Pancreas (tissue), 10 donors: ENCODE results near the gene TRPC4AP. TPM values are rescaled to one million over a fixed set of nuclear protein-coding genes. Genes with fewer than 3 reads are reported as not detected.

Source experiments
- ATAC-seq, 4 donors: fragments of 200-7000 bp; cut with Tn5 transposase; one replicate each; pipeline versions ENCODE4 v1.8.0 to v1.9.1; 2020; ENCODE audit warnings: mild to moderate bottlenecking in 4 of 4, moderate library complexity in 4 of 4
- DNase-seq, 6 donors: peaks; one replicate each; pipeline ENCODE4 v3.0.0-alpha.2; 2020
- FAIRE-seq: peaks from 2 replicates; lab custom pipeline; 2012; peaks lifted over from hg19 to GRCh38; lab: Jason Lieb, UNC
- H3K27ac ChIP-seq, 4 donors: fragments of 200-600 bp; sonication (generic); 1 replicate in 3 of 4; 2 replicates in 1 of 4; pipeline versions ENCODE4 v1.5.0 to v1.8.0; 2020
- H3K27me3 ChIP-seq, 4 donors: fragments of 200-600 bp; one replicate each; pipeline ENCODE4 v1.8.0; 2021
- H3K36me3 ChIP-seq, 3 donors: fragments of 200-600 bp; sonication (generic) in 1 of 3; one replicate each; pipeline versions ENCODE4 v1.5.0 to v1.8.0; 2020 to 2021
- H3K4me1 ChIP-seq, 3 donors: fragments of 200-600 bp; one replicate each; pipeline ENCODE4 v1.8.0; 2021
- H3K4me3 ChIP-seq, 4 donors: fragments of 200-600 bp; sonication (generic) in 2 of 4; one replicate each; pipeline versions ENCODE4 v1.5.0 to v1.8.0; 2020 to 2021
- H3K9me3 ChIP-seq, 4 donors: fragments of 200-600 bp; one replicate each; pipeline ENCODE4 v1.8.0; 2021
- WGBS, 2 donors: extraction: QIAGEN DNeasy Blood & Tissue Kit; methylation state at CpG; one replicate each; pipeline ENCODE4 v1.1.7; 2013; 5-methylcytosine and 5-hydroxymethylcytosine counted together
- intact Hi-C, 3 donors: fragments of 100-400 bp; cut with DNase I; formaldehyde crosslinking; loops; one replicate each; pipeline versions ENCODE4 v1.11.1 to v1.14.2; 2022
- polyA plus RNA-seq, 2 donors: library from polyadenylated mRNA; stranded (reverse); fragments of 200-250 nt; gene quantifications; one replicate each; pipeline ENCODE4 v1.2.3, GENCODE V29; 2013
- total RNA-seq, 6 donors: library from RNA; stranded (reverse); fragmentation: NEBNext Ultra II Directional in 4 of 6; extraction: Animal tissue kit (Norgen Biotek cat#: 25700) in 4 of 6; gene quantifications; one replicate each; pipeline versions ENCODE4 v1.2.1 to v1.2.4, GENCODE V29; 2021 to 2023
- TF ChIP-seq, protein P1 (sequence below), 4 donors: fragments of 200-600 bp; sonication (generic) in 3 of 4; IDR thresholded peaks; one replicate each; pipeline versions ENCODE4 v1.5.0 to v1.8.0; 2021; ENCODE audit warnings: antibody characterized with exemption in 4 of 4
- donor health status: healthy with polysubstance abuse.
- donor health status: DM: no; HTN: no; CAD: no; lungs with moderate emphysema.
- donor health status: DM: no; HTN: no; CAD: no.
- donor health status: control.
- donor health status: control.
- donor health status: Bipolar disorder and iron deficiency.
- donor health status: DM: yes; HTN: yes; CAD: no.
- donor health status: DM: no; HTN: no; CAD: no.
- donor health status: DM: no; HTN: no; CAD: no.
- donor health status: DM: yes; HTN: yes; CAD: no.

TRPC4AP gene
- total and polyA plus RNA-seq, 8 donors = 30.7 to 43.1 (median 34.0) TPM

DNA sequence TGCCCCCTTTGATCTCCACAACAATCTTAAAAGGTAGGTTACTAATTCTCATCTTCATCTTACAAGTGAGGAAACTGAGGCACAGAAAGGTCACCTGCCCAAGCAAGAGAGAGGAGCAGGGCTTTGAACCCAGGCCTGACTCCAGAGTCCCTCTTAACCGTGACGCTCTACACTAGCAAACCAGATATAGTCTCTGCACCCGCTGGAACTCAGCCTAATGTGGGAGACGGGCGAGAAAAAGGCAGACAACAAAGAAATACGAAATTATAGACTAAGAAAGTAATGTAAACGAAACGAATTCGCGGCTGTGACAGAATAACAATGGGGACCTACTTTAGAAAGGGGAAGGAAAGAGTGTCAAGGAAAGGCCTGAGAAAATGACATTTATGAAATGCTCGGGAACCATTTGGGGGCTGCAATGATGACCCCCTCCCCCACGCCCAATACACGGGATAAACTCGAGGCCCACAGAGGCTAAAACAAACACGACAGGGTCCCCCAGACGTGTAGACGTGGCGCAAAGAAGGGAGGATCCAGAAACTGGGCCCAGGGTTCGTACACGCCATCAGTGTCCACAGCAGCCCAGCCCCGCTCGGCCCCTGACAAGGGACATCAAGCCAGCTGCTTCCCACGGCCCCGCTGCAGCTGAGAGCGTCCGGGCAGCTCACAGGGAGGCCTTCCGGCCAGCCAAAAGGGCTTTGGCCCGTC lies 637 bp downstream of the TRPC4AP start:
- intact Hi-C loops = loop anchor here in 1 of 3 donors (10.0 kb wide), 1 partner anchor 113 kb away; no protein-coding TSS in a partner anchor
- TF ChIP-seq, protein P1, sequence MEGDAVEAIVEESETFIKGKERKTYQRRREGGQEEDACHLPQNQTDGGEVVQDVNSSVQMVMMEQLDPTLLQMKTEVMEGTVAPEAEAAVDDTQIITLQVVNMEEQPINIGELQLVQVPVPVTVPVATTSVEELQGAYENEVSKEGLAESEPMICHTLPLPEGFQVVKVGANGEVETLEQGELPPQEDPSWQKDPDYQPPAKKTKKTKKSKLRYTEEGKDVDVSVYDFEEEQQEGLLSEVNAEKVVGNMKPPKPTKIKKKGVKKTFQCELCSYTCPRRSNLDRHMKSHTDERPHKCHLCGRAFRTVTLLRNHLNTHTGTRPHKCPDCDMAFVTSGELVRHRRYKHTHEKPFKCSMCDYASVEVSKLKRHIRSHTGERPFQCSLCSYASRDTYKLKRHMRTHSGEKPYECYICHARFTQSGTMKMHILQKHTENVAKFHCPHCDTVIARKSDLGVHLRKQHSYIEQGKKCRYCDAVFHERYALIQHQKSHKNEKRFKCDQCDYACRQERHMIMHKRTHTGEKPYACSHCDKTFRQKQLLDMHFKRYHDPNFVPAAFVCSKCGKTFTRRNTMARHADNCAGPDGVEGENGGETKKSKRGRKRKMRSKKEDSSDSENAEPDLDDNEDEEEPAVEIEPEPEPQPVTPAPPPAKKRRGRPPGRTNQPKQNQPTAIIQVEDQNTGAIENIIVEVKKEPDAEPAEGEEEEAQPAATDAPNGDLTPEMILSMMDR (IDR thresholded peaks at IDR 0.05) = no peak
- Histone ChIP-seq H3K9me3 (no peaks in the 10 kb centered on the region), H3K27ac (peak overlapping the region; percentile 71 to 91 (median 82)), H3K4me1 (peaks cover 0 to 25% (median 3%) of the 10 kb centered on the region in 3 donors), H3K4me3 (peak overlapping the region; percentile 70 to 94 (median 80)), H3K36me3 (no peaks in the 10 kb centered on the region), H3K27me3 (no peaks in the 10 kb centered on the region)
- peak in 2 of 6 donors; percentile 20 to 87 for DNase-seq
- WGBS, 2 donors = 0% methylated on average over 21 to 28 of the region's 28 CpGs
- no peak for FAIRE-seq
- ATAC-seq = peak in 3 of 4 donors; percentile 33 to 54 (median 46)

- FAIRE-seq = no peak
- ATAC-seq = no peak
- H3K27me3 ChIP-seq = no peaks in the 10 kb centered on the region
- intact Hi-C loops = no loop called here
- WGBS, 2 donors = 91 to 95% methylated on average over 2 of the region's 2 CpGs
- TF ChIP-seq, protein P1 (IDR thresholded peaks at IDR 0.05) = no peak
- no peak overlapping the region for H3K4me3 ChIP-seq
- no peak for DNase-seq
- H3K9me3 ChIP-seq = no peaks in the 10 kb centered on the region
- H3K4me1 ChIP-seq = peaks cover 0 to 36% (median 3%) of the 10 kb centered on the region in 3 donors
- no peak overlapping the region for H3K27ac ChIP-seq
- no peaks in the 10 kb centered on the region for H3K36me3 ChIP-seq
Measured at GRCh38 chr20:35088231-35089145, 4.1 kb downstream of the TRPC4AP start.

- H3K36me3 ChIP-seq = no peaks in the 10 kb centered on the region
- no peak overlapping the region for H3K4me3 ChIP-seq
- H3K27me3 ChIP-seq = no peaks in the 10 kb centered on the region
- FAIRE-seq (no peak), DNase-seq (no peak), ATAC-seq (no peak)
- TF ChIP-seq, protein P1 (IDR thresholded peaks at IDR 0.05) = no peak
- H3K9me3 ChIP-seq = no peaks in the 10 kb centered on the region
- H3K4me1 ChIP-seq = peaks cover 0 to 36% (median 3%) of the 10 kb centered on the region in 3 donors
- no peak overlapping the region for H3K27ac ChIP-seq
- intact Hi-C loops = no loop called here
- WGBS, 2 donors = 76 to 79% methylated on average over 5 of the region's 5 CpGs
Measured at GRCh38 chr20:35087791-35088190, 4.8 kb downstream of the TRPC4AP start.

- Histone ChIP-seq H3K4me1 (peaks cover 0 to 36% (median 3%) of the 10 kb centered on the region in 3 donors), H3K4me3 (no peak overlapping the region), H3K27ac (no peak overlapping the region), H3K9me3 (no peaks in the 10 kb centered on the region), H3K27me3 (no peaks in the 10 kb centered on the region), H3K36me3 (no peaks in the 10 kb centered on the region)
- no peak for DNase-seq
- no peak for ATAC-seq
- WGBS, 2 donors = 63 to 66% methylated on average over 5 of the region's 5 CpGs
- intact Hi-C loops = no loop called here
- no peak for FAIRE-seq
- TF ChIP-seq, protein P1 (IDR thresholded peaks at IDR 0.05) = no peak
Measured at GRCh38 chr20:35087355-35087754, 5.3 kb downstream of the TRPC4AP start.
